ENCODE measurements around the gene SLC4A7.
"Not testable (repeated sequence)": the region's sequence is repeated elsewhere in the genome, so short reads cannot be mapped to it uniquely, and the experiment has no call there.

The SLC4A7 gene

DNA sequence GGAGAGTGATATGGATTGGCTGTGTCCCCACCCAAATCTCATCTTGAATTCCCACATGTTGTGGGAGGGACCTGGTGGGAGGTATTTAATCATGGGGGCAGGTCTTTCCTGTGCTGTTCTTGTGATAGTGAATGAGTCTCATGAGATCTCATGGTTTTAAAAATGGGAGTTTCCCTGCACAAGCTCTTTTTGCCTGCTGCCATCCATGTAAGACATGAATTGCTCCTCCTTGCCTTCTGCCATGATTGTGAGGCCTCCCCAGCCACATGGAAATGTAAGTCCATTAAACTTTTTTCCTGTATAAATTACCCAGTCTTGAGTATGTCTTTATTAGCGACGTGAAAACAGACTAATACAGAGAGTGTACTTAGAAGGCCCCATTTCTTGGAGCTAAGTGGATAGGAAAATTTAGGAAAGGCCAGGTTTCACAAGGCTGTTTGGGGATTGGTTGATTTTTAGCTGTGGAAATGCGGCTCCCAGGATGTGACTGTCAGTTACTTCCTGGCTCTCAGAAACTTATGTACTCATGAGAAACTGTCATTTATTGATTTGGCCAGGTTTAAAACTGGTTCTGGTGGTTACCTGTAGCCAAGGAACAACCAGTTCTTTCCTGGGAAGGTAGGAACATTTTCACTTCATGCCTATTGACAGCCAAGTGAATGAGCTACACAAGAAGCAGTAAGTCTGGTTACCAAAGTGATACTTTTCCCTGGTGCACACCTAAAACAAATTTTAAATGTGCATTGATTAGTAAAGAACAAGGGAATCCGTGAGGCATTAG, 155.0 kb downstream of the SLC4A7 start:
- H3K27ac ChIP-seq; DNase-seq (ENCODE audit: low read depth, low spot score): not testable (repeated sequence)

DNA sequence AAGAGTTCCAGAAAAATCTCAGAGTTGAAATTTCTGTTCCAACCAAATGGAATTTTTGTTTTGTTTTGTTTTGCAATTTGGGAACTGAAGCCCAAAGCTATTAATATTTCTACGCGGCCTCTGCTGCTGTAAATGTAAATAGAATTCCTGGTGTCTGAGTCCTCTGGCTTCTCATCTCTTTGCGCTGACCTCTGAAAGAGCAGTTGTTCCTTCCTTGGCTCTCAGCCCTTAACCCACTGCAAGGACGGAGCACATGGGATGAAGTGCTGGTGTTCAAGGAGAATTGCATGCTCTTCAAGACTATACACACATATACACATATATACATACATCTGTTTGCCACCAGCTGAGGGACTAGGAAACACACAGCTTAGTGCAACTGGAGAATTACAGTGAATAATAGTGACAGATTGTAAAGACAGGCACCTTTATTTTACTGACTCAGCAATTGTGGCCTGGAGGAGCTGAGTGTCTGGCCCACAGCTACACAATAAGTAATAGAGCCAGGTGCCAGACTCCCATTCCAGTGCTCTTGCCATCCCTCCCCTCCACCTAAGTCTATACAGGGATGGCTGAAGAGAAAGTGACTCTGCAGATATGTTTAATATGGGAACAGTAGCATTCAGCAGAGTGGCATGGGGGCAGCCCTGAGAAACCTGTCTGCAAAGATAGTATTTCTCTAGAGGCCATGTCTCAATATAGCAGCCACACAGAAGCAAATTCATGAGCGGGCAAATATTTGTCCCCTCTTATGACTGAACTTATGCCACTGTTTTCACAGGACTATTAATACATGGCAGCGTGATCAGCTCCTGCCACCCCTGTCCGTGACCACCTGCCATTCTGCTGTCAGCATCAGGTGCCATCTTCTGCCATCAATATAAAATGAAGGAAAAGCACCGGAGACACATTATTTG, 157.3 kb downstream of the SLC4A7 start:
- no peak for DNase-seq (ENCODE audit: low read depth, low spot score)
- no peak overlapping the region for H3K27ac ChIP-seq

DNA sequence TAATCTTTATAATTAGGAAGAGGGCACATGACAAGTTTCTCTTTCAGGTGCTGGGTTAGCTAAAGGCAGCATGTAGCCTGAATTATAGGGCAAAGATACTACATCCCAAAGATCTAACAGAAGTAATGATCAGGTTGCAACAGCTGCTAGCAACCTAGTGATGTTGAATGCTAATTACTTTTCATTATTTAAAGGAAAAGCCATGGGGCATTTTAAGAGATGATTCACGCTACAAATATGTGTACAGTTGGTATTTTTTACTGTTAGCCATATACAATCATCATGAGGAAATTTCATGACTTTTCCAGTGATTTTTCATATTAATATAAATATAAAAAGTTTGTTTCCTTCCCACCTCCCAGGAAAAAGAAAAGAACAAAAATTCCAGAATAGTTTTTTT, 158.0 kb downstream of the SLC4A7 start:
- H3K27ac ChIP-seq = no peak overlapping the region
- DNase-seq (ENCODE audit: low read depth, low spot score) = no peak

DNA sequence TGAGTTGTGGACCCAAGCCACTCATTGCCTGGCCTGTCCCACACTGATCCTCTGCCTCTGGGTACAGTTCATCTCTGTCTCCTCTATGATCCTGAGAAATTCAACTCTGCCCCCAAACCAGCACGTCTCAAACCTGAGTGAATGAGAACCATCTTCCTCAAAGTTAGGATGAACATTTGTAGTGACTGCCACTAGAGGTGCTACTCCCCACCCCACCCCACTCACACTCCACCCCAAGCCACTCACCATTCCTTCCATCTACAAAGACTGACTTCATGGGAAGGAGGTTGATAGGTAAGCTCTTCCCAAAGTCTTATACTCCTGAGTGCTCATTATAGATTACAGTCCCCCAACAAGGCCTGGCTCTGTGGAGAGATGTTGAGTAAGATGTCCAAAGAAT, 158.8 kb downstream of the SLC4A7 start:
- H3K27ac ChIP-seq = no peak overlapping the region
- no peak for DNase-seq (ENCODE audit: low read depth, low spot score)

DNA sequence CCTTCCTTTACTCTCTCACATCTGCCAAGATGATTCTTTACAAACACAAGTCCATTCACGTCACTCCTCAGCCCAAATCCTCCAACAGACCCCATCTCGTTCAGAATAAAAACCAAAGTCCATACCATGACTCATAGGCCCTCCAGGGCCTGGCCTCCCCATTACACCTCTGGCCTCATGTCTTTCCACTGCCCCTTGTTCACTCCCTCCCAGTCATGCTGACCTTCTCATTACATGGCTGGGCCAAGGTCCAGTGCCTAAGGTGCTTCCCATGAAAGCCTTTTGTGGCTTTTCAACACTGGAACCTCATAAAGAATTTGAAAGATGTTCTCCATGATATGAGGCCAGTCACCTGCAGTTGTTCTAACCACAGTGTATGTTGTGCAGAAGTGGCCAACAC, 159.5 kb downstream of the SLC4A7 start:
- DNase-seq (ENCODE audit: low read depth, low spot score) = no peak

DNA sequence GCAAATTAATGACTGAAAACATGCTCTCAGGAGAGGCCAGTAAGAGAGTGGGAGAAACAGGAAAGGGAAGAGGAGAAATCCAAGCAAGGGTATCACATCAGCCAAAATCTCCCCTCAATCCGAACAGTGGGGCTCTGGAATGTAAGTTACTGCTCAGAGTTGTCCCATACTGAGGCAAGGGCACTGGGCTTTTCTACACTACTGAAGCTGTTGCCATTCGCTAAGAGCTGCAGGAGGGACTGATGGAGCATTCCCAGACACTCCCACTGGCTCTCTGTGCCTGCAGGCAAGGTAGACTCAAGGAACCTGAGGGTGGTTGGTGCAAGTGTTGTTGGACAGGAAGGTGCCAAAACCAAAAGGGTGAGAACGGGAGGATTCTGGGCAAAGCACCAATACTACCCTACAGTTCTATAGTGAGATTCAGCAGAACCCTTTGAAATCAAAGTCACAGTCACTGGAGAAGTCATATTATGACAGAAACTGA, 161.1 kb downstream of the SLC4A7 start:
- no peak overlapping the region for H3K27ac ChIP-seq
- DNase-seq (ENCODE audit: low read depth, low spot score) = no peak

More for the DNA sequence above, 159.5 kb downstream of the SLC4A7 start:
- no peak overlapping the region for H3K27ac ChIP-seq
